Central memory CD4-positive, alpha-beta T cell (primary cell): ENCODE data around the gene TDG.

Source experiments
- DNase-seq: peaks from one replicate; pipeline ENCODE4 v3.0.0; 2022
- total RNA-seq, 3 experiments: gene quantifications; one replicate each; lab custom pipeline; 2026; lab: John Stamatoyannopoulos, UW

Gene TDG
- total RNA-seq = 34.0 to 71.1 (median 35.0) reads per million in 3 experiments

DNA sequence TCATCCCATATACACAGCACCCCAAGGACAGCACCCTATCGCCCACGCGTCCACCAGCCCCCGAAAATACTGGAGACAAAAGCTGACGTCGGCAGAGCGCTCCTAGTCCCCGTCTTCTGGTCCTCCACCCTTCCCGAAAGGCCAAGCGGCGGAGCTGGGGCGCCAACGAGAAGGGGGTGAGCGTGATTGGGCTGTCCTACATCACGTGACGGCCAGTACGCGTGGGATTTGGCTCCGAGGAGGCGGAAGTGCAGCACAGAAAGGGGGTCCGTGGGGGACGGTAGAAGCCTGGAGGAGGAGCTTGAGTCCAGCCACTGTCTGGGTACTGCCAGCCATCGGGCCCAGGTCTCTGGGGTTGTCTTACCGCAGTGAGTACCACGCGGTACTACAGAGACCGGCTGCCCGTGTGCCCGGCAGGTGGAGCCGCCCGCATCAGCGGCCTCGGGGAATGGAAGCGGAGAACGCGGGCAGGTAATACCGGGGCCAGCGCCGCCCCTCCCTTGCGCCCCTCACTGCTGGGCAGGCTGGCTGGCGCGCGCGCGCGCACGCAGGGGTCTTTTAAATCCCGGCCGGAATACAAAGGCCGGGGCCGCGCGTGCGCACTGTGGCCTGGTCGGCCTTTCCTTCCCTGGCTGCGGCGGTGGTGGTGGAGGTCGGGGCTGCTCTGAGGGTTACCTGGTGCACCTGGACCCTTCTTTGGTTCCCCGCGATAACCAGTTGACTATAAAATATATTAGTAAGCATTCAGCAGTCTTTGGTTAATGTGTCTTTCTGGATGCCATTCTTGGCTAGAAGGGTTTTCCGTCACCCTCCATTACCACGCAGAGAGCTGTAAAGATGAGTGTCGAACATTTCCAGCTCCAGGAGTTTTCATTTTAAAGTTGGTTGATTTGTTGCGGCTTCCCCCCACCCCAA lies at the start of gene TDG:
TDG (plus strand) TSS at position 283 of the 915 bp plus-strand sequence; CDS start at position 449, 166 bp downstream.
- DNase-seq = peak; percentile 96

DNA sequence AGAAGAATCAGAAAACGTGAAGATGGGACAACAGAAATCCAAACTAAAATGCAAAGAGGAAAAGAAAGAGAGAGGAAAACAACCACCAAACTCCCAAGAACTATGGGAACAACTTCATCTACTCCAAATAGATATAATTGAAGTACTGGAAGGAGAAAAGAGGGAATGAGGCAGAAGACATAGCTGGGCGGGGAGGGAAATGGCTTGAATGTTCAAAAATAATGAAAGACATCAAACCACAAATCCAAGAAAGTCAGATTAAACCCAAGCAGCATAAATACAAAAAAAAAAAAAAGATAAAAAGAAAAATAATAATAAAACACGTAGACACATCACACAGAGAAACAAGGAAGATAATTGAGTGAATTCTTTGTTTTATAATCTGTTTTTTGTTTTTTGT lies 47.8 kb upstream of the TDG start:
- DNase-seq = no peak

DNA sequence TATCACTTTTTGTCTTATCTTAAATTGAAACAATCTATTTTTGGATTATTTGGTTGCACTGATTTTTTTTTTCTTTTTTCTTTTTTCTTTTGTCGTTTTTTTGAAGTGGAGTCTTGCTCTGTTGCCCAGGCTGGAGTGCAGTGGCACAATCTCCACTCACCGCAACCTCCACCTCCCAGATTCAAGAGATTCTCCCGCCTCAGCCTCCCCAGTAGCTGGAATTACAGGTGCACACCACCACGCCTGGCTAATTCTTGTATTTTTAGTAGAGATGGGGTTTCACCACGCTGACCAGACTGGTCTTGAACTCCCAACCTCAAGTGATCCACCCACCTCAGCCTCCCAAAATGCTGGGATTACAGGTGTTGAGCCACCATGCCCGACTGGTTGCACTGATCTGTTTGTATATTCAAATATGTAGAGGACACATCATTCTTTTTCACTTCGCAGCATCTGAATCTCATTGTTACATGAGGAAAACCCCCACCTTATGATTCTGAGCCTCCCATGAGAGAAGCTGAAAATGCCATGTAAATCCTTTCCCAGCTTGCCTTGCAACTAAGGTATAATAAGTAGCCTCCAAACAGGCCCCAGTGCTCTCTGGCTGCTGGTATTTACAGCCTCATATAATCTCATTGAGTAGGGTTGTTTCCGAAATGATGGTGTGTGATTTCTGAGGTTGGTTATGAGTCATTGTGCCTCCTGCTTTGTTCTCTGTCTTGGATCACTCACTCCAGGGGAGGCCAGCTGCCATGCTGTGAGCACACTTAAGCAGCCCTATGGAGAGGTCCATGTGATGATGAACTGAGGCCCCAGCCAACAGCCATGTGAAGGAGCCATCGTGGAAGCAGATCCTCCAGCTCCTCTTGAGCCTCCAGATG lies 40.7 kb upstream of the TDG start:
- peak; percentile 9 for DNase-seq

DNA sequence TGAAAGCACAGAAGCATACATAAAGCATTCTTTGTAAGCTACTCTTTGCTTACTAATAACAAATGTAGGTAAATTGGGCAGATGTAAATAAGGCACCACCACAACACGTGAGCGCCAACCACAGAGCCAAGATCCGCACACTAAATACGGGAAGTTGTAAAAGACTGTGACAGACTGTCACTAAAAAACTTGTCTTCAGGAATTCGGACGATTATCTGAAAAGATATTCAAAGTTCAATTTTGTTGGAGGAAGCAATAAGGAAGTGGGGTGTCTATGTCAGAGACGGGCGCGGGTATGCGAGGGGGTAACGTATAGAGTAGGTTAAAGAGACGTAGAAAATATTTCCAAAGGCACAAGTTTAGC lies 37.0 kb upstream of the TDG start:
- DNase-seq = peak; percentile 70

DNA sequence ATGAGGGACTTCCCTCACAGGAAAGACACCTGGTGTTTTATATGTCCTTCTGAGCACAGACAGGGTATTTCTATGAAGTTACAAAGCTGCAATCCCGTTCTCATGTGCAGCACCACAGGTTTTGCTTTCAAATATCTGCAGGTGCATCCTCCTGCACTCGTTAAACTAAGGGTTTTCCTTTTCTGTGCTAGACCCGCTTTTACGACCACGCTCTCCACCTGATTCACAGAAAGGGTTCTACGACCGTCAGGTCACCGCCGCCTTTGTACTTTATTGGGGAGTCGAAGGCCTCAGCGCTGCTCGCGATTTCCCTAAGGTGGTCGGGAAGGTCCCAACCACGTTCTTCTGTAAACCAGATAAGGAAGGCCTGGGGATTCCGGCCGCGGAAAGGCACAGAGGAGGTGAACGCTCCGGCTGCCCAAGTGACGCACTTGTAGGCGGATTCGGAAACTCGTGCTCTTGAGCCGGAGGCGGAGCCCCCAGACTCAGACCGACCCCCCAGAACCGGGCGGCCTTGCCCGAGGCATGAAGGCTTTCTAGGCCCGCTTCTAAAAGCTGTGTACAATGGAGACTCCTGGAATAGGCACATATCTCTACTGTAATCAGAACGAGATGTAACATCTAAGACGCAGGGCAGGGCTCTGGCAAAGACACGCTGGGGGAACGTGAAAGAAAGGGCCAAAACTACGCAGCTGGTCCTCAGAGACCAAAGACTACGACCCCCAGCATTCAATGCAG lies 36.5 kb upstream of the TDG start:
- peak; percentile 91 for DNase-seq

DNA sequence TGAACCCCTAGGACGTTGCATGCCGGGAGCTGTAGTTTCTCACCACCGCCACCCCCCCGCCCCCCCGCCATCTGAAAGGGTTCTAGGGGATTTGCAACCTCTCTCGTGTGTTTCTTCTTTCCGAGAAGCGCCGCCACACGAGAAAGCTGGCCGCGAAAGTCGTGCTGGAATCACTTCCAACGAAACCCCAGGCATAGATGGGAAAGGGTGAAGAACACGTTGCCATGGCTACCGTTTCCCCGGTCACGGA lies 36.0 kb upstream of the TDG start:
- DNase-seq = no peak

DNA sequence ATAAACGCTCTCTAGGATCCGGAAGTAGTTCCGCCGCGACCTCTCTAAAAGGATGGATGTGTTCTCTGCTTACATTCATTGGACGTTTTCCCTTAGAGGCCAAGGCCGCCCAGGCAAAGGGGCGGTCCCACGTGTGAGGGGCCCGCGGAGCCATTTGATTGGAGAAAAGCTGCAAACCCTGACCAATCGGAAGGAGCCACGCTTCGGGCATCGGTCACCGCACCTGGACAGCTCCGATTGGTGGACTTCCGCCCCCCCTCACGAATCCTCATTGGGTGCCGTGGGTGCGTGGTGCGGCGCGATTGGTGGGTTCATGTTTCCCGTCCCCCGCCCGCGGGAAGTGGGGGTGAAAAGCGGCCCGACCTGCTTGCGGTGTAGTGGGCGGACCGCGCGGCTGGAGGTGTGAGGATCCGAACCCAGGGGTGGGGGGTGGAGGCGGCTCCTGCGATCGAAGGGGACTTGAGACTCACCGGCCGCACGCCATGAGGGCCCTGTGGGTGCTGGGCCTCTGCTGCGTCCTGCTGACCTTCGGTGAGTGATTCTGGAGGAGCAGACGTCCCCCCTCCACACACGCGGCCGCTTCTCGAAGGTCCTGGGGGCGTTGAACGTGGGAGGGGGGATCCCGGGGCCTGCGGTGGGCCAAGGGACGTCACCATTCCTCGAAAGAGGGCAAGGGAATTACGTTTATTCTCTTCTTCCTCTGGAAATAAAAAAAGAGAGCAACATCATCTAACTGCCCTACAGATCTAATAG lies 35.5 kb upstream of the TDG start, which contains the start of gene HSP90B1:
HSP90B1 (plus strand) TSS at position 377 of the 753 bp plus-strand sequence; CDS start at position 483, 106 bp downstream.
- peak; percentile 100 for DNase-seq

DNA sequence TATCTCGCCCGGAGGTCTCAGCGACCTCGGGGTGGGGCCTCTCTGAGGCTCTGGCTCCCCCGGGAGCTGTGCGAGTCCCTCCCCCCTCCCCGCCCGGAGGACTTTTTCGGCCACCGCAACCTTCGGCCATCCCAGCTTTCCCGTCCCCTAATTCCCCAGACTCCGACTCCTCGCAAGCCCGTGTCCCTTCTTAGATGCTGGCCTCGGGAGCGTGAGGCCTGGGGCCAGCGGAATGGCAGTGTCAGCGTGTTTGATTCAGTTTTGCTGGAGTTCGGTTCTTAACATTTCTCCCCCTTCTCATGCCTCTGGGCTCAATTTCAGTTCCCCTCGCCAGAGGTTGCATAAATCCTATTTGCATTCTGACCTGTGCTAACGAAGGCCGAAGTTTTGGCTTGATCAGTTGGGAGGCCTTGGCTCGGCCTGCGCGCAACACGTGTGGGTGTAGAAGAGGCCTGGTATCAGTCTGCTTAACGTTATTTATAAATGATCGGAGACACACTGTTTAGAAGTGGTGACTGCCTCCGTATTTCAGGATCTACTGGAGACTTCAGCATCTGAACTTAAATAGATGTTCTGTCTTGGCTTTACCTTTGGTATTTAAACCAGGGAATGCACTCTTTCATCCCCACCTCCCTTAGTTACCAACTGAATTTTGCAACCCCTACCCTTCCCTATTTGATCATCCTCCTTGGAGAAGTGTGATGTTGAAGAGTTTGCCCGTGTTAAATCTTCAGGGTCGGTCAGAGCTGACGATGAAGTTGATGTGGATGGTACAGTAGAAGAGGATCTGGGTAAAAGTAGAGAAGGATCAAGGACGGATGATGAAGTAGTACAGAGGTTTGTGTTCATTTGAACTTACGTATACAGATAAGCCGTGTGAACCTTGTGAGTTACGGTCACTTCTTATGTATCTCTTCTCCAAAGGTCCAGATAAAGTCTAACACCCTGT lies 34.6 kb upstream of the TDG start:
- DNase-seq = no peak

DNA sequence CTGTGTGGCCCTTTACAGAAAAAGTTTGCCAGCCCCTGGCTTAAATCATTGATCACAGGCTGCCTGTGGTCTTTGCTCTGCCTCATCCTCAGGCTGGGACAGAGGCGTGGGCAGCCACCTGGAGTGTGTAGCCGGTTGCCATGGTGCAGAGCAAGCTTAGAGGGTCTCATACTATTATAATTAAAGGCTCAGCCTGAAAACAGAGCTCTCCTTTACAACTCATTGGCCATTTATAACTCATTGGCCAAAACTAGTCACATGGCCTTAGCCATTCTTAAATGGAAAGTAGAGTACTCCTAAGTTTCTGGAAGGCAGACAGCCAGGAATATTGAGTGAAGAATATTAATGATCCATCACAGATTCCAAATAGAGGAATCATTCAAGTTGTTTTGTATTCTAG lies 32.4 kb upstream of the TDG start:
- DNase-seq = no peak

DNA sequence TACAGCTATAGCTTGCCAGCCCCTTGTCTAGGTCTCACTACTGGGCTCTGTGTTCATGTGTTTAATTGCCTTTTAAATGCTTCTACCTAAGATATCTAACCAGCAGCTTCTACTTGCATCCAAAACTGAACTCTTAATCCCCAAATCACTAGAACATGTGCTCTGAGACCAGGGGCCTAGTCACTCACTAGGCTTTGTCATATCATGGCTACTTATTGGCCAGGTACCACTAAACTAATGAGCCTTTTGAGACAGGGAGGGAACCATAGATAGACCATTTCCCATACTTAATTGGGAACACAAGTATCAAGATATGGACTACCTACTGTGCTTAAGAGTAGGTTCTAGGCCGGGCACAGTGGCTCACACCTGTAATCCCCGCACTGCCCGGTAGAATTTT lies 29.0 kb upstream of the TDG start:
- no peak for DNase-seq

DNA sequence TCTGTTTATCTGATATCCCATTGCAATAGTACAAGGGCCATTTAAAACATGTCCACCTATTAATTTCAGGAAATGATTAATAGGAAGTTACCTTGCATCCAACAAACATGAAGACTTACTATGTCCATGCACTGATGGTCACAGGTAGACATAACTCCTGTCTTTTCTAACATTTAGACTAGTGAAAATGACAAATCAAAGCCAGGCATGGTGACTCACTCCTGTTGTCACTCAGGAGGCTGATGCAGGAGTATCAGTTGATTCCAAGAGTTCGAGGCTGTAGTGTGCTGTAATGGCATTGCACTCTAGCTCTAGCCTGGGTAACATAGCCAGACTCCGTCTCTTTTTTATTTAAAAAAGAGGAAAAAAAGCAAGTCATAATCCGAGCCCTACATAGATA lies 20.7 kb upstream of the TDG start:
- no peak for DNase-seq

DNA sequence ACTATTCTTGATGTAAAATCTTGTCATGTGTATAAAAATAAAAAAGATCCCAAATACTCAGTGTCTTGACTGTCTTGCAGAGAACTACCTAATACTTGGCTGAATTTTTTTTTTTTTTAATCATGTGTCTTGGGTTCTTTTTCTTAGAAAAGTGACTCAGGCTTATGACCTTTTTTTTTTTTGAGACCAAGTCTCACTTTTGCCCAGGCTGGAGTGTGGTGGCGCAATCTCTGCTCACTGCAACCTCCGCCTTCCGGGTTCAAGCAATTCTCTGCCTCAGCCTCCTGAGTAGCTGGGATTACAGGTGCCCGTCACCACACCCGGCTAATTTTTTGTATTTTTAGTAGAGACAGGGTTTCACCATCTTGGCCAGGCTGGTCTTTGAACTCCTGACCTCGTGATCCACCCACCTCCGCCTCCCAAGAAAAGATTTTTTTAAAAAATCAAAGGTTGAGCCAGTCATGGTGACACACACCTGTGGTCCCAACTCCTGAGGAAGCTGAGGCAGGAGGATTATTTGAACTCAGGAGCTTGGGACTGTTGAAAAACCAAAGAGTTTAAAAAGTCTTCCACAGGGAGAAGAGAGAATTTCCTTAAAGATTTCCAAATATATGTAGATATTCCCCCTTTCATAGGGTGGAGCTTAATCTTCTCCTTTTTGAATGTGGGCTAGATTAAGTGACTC lies 17.7 kb upstream of the TDG start:
- no peak for DNase-seq

DNA sequence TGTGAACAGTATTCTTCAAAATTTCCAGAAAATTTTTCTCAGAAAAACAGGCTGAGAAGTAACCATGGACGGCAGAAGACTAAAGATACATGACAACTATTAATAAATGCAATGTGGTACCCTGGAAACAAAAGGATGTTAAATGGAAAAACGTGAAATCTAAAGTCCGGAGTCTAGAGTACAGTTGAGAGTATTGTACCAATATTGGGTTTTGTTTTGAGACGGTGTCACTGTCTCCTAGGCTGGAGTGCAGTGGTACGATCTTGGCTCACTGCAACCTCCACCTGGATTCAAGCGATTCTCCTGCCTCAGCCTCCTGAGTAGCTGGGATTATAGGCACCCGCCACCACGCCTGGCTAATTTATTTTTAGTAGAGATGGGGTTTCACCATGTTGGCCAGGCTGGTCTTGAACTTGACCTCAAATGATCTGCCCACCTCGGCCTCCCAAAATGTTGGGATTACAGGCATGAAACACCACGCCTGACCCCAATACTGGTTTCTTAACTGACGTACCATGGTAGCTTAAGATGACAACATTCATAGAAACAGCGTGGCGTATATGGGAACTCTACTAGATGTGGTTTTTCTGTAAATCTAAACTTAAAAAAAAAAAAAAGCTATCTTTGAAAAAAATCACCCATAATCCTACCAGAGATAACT lies 16.8 kb upstream of the TDG start:
- DNase-seq = peak; percentile 35

DNA sequence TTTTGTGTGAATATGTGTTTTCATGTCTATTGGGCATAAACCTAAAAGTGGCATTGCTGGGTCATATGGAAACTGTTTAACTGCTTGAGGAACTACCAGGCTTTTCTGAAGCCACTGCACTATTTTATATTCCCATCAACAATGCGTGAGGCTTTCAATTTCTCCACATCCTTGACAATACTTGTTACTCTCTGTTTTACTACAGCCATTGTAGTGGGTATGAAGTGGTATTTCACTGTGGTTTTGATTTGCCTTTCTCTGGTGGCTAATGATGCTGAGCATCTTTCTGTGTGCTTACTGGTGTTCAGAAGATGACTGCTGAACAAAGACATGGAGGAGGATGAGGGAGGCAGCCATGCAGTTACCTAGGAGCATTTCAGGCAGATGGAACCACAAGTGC lies 13.2 kb upstream of the TDG start:
- DNase-seq = no peak

DNA sequence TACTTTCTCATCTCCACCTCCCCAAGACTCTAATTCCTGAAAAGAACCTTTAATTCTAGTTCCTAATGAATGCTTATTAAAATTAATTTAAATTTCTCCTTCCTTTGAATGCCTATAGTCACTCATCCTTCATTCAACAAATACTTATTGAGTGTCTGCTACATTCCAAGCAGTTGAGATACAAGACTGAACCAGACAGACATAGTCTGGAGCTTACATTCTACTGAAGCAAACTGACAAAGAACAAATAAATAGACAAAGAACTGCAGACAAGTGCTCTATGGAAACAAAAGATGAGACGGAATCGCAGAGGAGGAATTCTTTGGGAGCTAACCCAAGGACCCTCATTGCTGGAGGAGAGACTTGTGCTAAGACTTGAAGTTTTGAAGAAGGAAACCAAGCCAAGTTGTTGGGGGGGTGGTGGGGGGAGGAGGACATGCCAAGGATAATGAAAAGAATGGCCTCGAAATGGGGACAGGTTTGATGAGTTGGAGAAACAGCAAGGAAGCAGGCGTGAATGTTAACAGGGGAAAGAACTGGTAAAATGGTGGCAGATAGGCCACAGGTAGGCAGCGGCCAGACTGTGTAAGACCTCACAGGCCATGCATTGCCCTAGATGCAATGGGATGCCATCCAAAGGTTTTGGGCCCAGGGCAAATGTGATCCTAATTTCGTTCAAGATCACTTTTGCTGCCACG lies 9.7 kb upstream of the TDG start:
- DNase-seq = no peak

DNA sequence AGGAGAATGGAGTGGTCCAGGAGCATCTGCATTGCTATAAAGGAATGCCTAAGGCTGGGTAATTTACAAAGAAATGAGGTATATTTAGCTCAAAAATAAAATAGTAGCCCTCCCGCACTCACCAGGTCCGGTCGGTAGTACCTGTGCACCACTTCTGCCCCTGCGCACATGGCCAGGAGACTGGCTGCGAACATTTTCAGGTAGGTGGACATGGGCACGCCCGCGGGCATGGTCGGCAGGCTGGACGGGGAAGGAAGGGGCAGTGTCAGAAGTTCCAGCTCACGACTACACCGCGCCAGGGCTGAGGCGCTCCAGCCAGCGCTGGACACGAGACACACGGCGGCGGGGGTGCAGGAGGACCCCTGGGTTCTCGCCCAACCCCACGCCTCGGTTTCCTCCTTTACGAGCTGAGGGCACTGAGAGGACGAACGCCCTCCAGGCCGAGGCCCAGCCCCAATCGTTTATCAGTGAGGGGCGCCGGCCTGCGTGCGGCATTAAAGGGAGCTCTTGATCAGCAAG lies 9.1 kb upstream of the TDG start:
- no peak for DNase-seq

DNA sequence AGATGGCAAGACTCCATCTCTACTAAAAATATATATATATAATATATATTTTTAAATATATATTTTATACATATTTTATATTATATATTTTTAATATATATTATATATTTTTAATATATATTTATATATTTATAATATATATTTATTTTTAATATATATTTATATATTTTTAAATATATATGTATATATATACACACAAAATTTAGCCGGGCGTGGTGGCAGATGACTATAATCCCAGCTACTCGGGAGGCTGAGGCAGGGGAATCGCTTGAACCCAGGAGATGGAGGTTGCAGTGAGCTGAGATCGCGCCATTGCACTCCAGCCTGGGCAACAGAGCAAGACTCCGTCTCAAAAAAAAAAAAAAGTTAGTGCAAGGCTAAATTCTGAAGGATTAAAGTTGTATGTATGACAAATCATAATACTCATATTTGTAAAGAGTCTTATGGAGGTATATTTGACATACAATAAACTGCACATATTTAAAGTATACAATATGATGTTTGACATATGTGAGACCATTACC lies 7.7 kb upstream of the TDG start:
- DNase-seq = no peak

DNA sequence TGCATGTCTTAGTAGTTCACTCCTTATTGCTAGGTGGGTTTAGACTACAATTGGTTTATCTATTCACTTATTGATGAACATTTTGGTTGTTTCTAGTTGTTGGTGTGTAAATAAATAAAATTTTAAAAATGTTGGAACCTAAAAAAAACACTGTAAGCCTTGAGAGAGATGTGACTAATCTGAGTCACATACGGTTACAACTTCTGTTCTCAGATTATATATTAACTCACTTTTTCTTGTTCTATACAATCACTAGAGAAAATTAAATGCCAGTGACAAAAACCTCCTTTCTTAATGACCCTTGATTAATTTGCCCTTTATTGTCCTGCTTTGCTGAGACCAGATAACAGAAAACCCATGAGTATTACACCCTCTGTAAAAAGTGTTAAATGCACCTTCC lies 7.1 kb upstream of the TDG start:
- DNase-seq = no peak
